Rectal smooth muscle tissue (tissue), 1 donor: ENCODE measurements around the gene LIMS1.
A peak's percentile ranks its signal among the peaks of the same experiment; 100 is the strongest.

Experiments used
- H3K27ac ChIP-seq: one replicate; pipeline ENCODE4 v1.7.0; 2013; ENCODE audit warnings: low read depth, low read length, inconsistent platforms
- H3K27me3 ChIP-seq: one replicate; pipeline ENCODE4 v1.7.0; 2013; ENCODE audit warnings: low read length; ENCODE audit not compliant: control insufficient read depth, insufficient read depth
- H3K36me3 ChIP-seq: one replicate; pipeline ENCODE4 v1.7.0; 2013; ENCODE audit warnings: low read length; ENCODE audit not compliant: control insufficient read depth, insufficient read depth
- H3K4me1 ChIP-seq: one replicate; pipeline ENCODE4 v1.7.0; 2013; ENCODE audit warnings: low read length; ENCODE audit not compliant: control insufficient read depth, insufficient read depth
- H3K4me3 ChIP-seq: one replicate; pipeline ENCODE4 v1.7.0; 2013; ENCODE audit warnings: low read length
- H3K9ac ChIP-seq: one replicate; pipeline ENCODE4 v1.7.0; 2013; ENCODE audit warnings: low read length

LIMS1 gene

GRCh38 chr2:108577099-108577498, 42.8 kb downstream of the LIMS1 start:
- Histone ChIP-seq H3K4me1 (peaks cover 27% of the 10 kb centered on the region), H3K4me3 (no peak overlapping the region), H3K9ac (no peak overlapping the region), H3K36me3 (no peaks in the 10 kb centered on the region), H3K27ac (no peak overlapping the region), H3K27me3 (no peaks in the 10 kb centered on the region)

DNA sequence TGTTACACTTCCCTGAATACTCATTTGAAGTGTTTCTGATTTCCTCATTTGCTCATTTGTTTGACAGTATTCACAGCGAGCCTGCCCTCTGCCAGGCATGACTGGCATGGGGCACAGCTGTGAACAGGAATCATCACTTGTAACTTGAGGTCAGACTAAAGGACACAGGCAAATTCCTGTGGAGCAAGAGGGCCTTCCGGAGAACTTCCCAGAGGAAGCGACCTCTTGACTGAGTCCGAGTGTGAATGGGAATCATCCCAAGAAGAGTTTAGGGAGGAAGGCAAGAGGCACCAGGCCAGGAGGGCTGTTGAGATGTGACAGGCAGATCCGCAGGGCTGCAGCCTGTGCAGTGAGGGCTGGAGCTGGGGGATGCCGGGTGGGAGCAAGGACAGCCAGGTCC, 45.4 kb downstream of the LIMS1 start:
- peaks cover 27% of the 10 kb centered on the region for H3K4me1 ChIP-seq
- no peak overlapping the region for H3K4me3 ChIP-seq

DNA sequence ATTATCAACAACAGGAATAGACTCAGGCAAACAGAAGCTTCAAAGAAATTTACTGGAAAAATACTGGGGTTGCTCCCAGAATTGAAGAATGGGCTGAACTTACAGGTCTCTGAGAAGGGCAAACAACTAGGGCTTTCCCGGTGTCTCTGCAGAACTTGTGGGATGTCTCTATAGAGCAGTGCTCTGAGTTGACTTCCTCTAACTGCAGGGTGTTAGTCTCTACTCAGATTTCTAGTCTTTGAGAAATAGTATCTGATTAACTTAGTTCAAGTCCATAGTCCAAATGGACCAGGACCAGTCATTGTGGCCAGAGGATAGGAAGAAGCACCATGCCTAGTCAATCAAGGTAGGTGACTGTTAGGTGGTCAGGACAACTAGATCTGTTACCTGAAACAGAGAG, 45.8 kb downstream of the LIMS1 start:
- no peak overlapping the region for H3K4me3 ChIP-seq
- H3K36me3 ChIP-seq, result no peaks in the 10 kb centered on the region
- H3K27ac ChIP-seq, result no peak overlapping the region
- no peak overlapping the region for H3K9ac ChIP-seq
- no peaks in the 10 kb centered on the region for H3K27me3 ChIP-seq
- peaks cover 26% of the 10 kb centered on the region for H3K4me1 ChIP-seq

More for the DNA sequence above, 45.4 kb downstream of the LIMS1 start:
- no peaks in the 10 kb centered on the region for H3K36me3 ChIP-seq
- no peaks in the 10 kb centered on the region for H3K27me3 ChIP-seq
- no peak overlapping the region for H3K9ac ChIP-seq
- H3K27ac ChIP-seq, result no peak overlapping the region

DNA sequence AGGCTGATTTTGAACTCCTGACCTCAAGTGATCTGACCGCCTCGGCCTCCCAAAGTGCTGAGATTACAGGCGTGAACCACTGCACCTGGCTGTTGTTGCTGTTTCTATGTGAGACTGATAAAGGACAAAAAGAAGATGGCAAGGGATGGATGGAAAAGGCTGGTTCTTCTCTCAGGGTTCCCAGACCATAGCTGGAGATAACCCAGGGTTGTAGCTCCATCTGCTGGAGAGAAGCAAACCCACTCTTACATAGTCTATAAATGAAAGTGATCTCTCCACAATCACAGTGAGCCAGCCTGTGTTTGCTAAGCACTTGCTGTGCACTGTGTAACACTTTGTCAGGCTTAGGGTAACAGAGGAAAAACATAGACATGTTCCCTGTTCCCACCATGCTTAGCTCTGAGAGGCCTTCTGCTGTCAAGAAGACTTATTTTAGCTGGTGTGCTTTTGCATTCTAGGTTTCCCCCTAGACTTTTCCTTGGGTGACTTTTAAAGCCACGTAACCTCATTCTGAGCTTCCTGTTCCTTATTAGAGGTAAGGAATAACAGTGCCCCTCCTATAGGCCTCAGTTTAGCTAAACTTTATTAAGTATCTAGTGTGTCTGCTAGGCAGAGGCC, 49.7 kb downstream of the LIMS1 start:
- Histone ChIP-seq H3K9ac (no peak overlapping the region), H3K4me1 (peaks cover 33% of the 10 kb centered on the region), H3K27ac (peak overlapping the region; percentile 31), H3K27me3 (no peaks in the 10 kb centered on the region), H3K36me3 (no peaks in the 10 kb centered on the region), H3K4me3 (no peak overlapping the region)

- Histone ChIP-seq H3K36me3 (no peaks in the 10 kb centered on the region), H3K4me1 (peaks cover 28% of the 10 kb centered on the region), H3K4me3 (no peak overlapping the region), H3K27me3 (no peaks in the 10 kb centered on the region), H3K9ac (no peak overlapping the region), H3K27ac (no peak overlapping the region)
These were observed 51.2 kb downstream of the LIMS1 start for GRCh38 chr2:108585436-108585835.

DNA sequence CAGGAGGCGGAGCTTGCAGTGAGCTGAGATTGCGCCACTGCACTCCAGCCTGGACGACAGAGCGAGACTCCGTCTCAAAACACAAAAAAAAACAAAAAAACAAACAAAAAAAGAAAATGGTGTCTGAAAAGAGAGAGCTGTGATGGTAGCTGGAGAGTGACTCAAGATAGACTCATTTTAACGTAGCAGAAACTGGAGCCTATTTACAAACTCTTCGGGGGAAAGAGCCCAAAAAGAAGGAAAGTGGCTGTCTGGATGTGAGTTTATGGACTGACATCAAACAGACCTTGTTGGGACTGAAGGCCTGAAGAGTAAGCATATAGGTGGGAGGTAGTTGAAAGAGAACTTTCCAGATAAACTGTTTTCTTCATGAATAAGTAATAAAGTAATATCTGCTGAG, 51.8 kb downstream of the LIMS1 start:
- H3K36me3 ChIP-seq, result no peaks in the 10 kb centered on the region
- no peak overlapping the region for H3K27ac ChIP-seq
- H3K9ac ChIP-seq, result no peak overlapping the region
- no peaks in the 10 kb centered on the region for H3K27me3 ChIP-seq
- no peak overlapping the region for H3K4me3 ChIP-seq
- peaks cover 22% of the 10 kb centered on the region for H3K4me1 ChIP-seq

DNA sequence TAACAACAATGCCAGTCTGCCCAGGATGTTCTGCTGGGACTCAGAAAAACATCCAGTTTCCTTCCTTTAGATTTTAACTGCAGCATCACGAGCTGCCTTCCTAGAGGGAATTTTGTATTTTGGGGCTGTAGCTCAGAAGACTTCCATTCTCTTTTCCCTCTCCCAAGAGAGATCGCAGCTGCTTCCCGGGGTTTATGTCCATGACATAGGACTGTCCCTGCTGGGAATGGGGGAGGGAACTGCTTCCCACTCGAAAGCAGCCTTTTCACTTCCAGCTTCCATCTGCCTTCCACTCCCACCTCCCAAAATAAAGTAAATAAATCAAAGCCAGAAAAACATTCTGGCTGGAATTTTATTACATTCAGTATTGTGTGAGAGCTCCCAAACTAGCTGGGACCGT, 52.4 kb downstream of the LIMS1 start:
- H3K9ac ChIP-seq, result no peak overlapping the region
- peaks cover 22% of the 10 kb centered on the region for H3K4me1 ChIP-seq
- no peaks in the 10 kb centered on the region for H3K36me3 ChIP-seq
- H3K4me3 ChIP-seq, result no peak overlapping the region
- H3K27ac ChIP-seq, result no peak overlapping the region
- H3K27me3 ChIP-seq, result no peaks in the 10 kb centered on the region

DNA sequence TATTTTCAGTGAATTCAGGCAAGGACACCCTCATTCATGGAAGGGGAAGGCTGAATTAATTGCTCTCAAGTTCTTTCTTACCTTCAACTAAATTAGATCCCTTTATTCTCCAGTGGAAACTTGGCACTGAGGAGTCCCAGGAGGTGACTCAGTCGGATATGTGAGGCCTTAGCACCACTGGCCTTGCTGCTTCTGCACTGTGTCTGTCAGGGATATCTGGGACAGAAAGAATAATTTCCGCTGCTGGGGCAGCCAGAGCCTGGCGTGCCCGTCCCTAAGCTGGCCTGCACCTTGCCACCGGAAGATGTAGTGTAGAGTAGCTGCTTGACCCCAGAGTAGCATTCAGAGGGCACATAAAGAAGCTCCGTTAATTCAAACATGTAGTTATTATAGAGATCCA, 53.4 kb downstream of the LIMS1 start:
- peak overlapping the region; percentile 73 for H3K27ac ChIP-seq
- peaks cover 22% of the 10 kb centered on the region for H3K4me1 ChIP-seq
- H3K27me3 ChIP-seq, result no peaks in the 10 kb centered on the region
- no peak overlapping the region for H3K4me3 ChIP-seq
- no peaks in the 10 kb centered on the region for H3K36me3 ChIP-seq
- no peak overlapping the region for H3K9ac ChIP-seq

- peak overlapping the region; percentile 73 for H3K27ac ChIP-seq
- no peaks in the 10 kb centered on the region for H3K27me3 ChIP-seq
- no peak overlapping the region for H3K4me3 ChIP-seq
- no peaks in the 10 kb centered on the region for H3K36me3 ChIP-seq
- peaks cover 26% of the 10 kb centered on the region for H3K4me1 ChIP-seq
- H3K9ac ChIP-seq, result no peak overlapping the region
These were observed 53.9 kb downstream of the LIMS1 start for GRCh38 chr2:108588070-108588668.

DNA sequence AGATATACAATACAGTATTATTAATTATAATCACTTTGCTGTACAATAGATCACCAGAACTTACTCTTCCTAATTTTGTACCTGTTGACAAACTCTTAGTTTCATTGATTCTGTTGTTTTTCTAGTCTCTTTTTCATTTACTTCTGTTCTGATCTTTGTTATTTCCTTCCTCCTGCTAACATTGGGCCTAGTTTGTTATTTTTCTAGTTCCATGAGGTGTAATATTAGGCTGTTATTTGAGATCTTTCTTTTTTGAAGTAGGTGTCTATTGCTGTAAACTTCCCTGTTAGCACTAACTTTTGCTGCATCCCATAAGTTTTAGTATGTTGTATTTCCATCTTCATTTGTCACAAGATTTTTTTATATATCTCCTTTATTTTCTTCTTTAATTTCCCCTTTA, 55.1 kb downstream of the LIMS1 start:
- H3K27me3 ChIP-seq, result no peaks in the 10 kb centered on the region
- no peak overlapping the region for H3K4me3 ChIP-seq
- H3K9ac ChIP-seq, result no peak overlapping the region
- H3K36me3 ChIP-seq, result no peaks in the 10 kb centered on the region
- peaks cover 38% of the 10 kb centered on the region for H3K4me1 ChIP-seq
- H3K27ac ChIP-seq, result no peak overlapping the region

- H3K27ac ChIP-seq, result no peak overlapping the region
- H3K4me1 ChIP-seq, result peaks cover 42% of the 10 kb centered on the region
- no peak overlapping the region for H3K9ac ChIP-seq
- H3K4me3 ChIP-seq, result no peak overlapping the region
- H3K27me3 ChIP-seq, result no peaks in the 10 kb centered on the region
- no peaks in the 10 kb centered on the region for H3K36me3 ChIP-seq
These were observed 55.5 kb downstream of the LIMS1 start for GRCh38 chr2:108589781-108590180.

GRCh38 chr2:108591163-108591562, 56.9 kb downstream of the LIMS1 start:
- Histone ChIP-seq H3K27ac (no peak overlapping the region), H3K36me3 (no peaks in the 10 kb centered on the region), H3K9ac (no peak overlapping the region), H3K4me3 (no peak overlapping the region), H3K27me3 (no peaks in the 10 kb centered on the region), H3K4me1 (peaks cover 50% of the 10 kb centered on the region)

DNA sequence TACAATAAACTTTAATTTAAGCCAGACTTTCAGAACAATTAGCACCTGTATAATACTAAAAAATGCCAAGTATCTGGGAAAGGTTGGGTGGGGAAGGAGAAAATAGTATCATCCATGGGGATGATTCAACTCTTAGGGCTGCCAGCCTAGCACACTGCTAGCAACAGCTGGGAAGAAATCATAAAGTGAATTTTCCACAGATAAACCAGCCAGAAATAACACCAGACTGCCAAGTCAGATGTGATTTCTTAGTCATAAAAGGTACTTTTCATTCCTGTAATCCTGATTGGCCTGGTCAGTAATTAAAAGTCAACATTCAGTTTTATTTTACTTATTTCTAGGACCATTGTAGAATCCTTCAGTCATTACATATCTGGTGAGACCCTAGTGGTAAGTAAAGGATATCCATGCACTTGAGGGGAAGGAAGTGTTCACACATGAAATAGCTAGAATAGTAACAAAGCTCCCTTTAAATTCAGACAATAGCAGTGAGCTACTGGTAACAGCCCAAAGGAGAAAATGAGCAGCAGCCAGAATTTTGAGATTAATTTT, 59.4 kb downstream of the LIMS1 start:
- Histone ChIP-seq H3K9ac (no peak overlapping the region), H3K27ac (peak overlapping the region; percentile 75), H3K4me1 (peaks cover 33% of the 10 kb centered on the region), H3K4me3 (no peak overlapping the region), H3K36me3 (no peaks in the 10 kb centered on the region), H3K27me3 (no peaks in the 10 kb centered on the region)
